Esophagus muscularis mucosa (tissue), 3 donors: ENCODE data around the gene FAM169A.

Source experiments
- CTCF ChIP-seq, 3 experiments: fragments of 200-600 bp in 2 of 3; fragments of 450-650 bp in 1 of 3; sonication (generic) in 2 of 3; IDR thresholded peaks; one replicate each; pipeline ENCODE4 v1.5.1; 2017 to 2019; ENCODE audit warnings: antibody characterized with exemption in 3 of 3, mild to moderate bottlenecking in 2 of 3, moderate library complexity in 1 of 3
- POLR2A ChIP-seq: fragments of 450-650 bp; IDR thresholded peaks from one replicate; pipeline ENCODE4 v1.6.1; 2017; ENCODE audit warnings: antibody characterized with exemption, moderate library complexity, mild to moderate bottlenecking, low read depth
- POLR2AphosphoS5 ChIP-seq, 2 donors: sonication (generic); formaldehyde crosslinking; IDR thresholded peaks; one replicate each; pipeline ENCODE4 v1.6.1; 2017; ENCODE audit warnings: antibody characterized with exemption in 2 of 2

GRCh38 chr5:74839229-74839628 is 27.0 kb downstream of the FAM169A start:
- TF ChIP-seq POLR2A (no peak), CTCF (IDR thresholded peaks at IDR 0.05) (no peak), POLR2AphosphoS5 (IDR thresholded peaks at IDR 0.05) (no peak)
